ENCODE data around the gene SYTL2. TPM values are rescaled to one million over a fixed set of nuclear protein-coding genes. Genes with fewer than 3 reads are reported as not detected.

The SYTL2 gene
- total RNA-seq, 4 donors from 2014 or later = 140 to 1,280 (median 344) TPM

GRCh38 chr11:85764796-85765195 lies 46.1 kb downstream of the SYTL2 start:
- no peaks in the 10 kb centered on the region for H3K27me3 ChIP-seq
- WGBS, 2 donors (ENCODE audit: low coverage in 1 of 2) = 79 to 89% methylated on average over 4 of the region's 4 CpGs
- in situ Hi-C loops (cut with MboI; ENCODE audit: low pct_ligation_motif_present in 1 of 4, low pct_unique_long_range_greater_than_20kb in 1 of 4, low sequenced_read_pairs in 3 of 4) = no loop called here

GRCh38 chr11:85762226-85762625 lies 48.7 kb downstream of the SYTL2 start:
- TF ChIP-seq EP300 (IDR thresholded peaks at IDR 0.05; ENCODE audit: low read depth) (no peak), POLR2A (IDR thresholded peaks at IDR 0.05) (no peak), POLR2AphosphoS5 (IDR thresholded peaks at IDR 0.05) (no peak)
- TF ChIP-seq, protein P1, sequence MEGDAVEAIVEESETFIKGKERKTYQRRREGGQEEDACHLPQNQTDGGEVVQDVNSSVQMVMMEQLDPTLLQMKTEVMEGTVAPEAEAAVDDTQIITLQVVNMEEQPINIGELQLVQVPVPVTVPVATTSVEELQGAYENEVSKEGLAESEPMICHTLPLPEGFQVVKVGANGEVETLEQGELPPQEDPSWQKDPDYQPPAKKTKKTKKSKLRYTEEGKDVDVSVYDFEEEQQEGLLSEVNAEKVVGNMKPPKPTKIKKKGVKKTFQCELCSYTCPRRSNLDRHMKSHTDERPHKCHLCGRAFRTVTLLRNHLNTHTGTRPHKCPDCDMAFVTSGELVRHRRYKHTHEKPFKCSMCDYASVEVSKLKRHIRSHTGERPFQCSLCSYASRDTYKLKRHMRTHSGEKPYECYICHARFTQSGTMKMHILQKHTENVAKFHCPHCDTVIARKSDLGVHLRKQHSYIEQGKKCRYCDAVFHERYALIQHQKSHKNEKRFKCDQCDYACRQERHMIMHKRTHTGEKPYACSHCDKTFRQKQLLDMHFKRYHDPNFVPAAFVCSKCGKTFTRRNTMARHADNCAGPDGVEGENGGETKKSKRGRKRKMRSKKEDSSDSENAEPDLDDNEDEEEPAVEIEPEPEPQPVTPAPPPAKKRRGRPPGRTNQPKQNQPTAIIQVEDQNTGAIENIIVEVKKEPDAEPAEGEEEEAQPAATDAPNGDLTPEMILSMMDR (IDR thresholded peaks at IDR 0.05) = no peak
- Histone ChIP-seq H3K36me3 (no peaks in the 10 kb centered on the region), H3K9me3 (no peaks in the 10 kb centered on the region), H3K27ac (no peak overlapping the region), H3K4me3 (no peak overlapping the region), H3K27me3 (no peaks in the 10 kb centered on the region), H3K4me1 (peaks cover 0 to 8% (median 5%) of the 10 kb centered on the region in 4 donors)
- intact Hi-C loops (cut with DNase I; ENCODE audit: low total_unique reads) = no loop called here
- in situ Hi-C loops (cut with MboI; ENCODE audit: low pct_ligation_motif_present in 1 of 4, low pct_unique_long_range_greater_than_20kb in 1 of 4, low sequenced_read_pairs in 3 of 4) = no loop called here
- WGBS, 2 donors (ENCODE audit: low coverage in 1 of 2) = 91 to 100% methylated on average over 1 of the region's 1 CpG
- DNase-seq = no peak

More at GRCh38 chr11:85764796-85765195, 46.1 kb downstream of the SYTL2 start:
- Histone ChIP-seq H3K27ac (no peak overlapping the region), H3K4me3 (no peak overlapping the region), H3K9me3 (no peaks in the 10 kb centered on the region), H3K36me3 (no peaks in the 10 kb centered on the region), H3K4me1 (peaks cover 0 to 9% (median 0%) of the 10 kb centered on the region in 4 donors)
- TF ChIP-seq EP300 (IDR thresholded peaks at IDR 0.05; ENCODE audit: low read depth) (no peak), POLR2A (IDR thresholded peaks at IDR 0.05) (no peak), POLR2AphosphoS5 (IDR thresholded peaks at IDR 0.05) (no peak)
- TF ChIP-seq, protein P1 (IDR thresholded peaks at IDR 0.05) = no peak
- DNase-seq = no peak
- intact Hi-C loops (cut with DNase I; ENCODE audit: low total_unique reads) = no loop called here

GRCh38 chr11:85759915-85760314 lies 51.0 kb downstream of the SYTL2 start:
- Histone ChIP-seq H3K4me1 (peaks cover 0 to 22% (median 11%) of the 10 kb centered on the region in 4 donors), H3K27me3 (no peaks in the 10 kb centered on the region), H3K27ac (no peak overlapping the region), H3K9me3 (no peaks in the 10 kb centered on the region), H3K36me3 (no peaks in the 10 kb centered on the region), H3K4me3 (no peak overlapping the region)
- WGBS, 2 donors (ENCODE audit: low coverage in 1 of 2) = 59 to 86% methylated on average over 2 of the region's 2 CpGs
- in situ Hi-C loops (cut with MboI; ENCODE audit: low pct_ligation_motif_present in 1 of 4, low pct_unique_long_range_greater_than_20kb in 1 of 4, low sequenced_read_pairs in 3 of 4) = no loop called here
- no peak for TF ChIP-seq POLR2A (IDR thresholded peaks at IDR 0.05)
- TF ChIP-seq EP300 (IDR thresholded peaks at IDR 0.05; ENCODE audit: low read depth) = no peak
- no peak for TF ChIP-seq POLR2AphosphoS5 (IDR thresholded peaks at IDR 0.05)
- TF ChIP-seq, protein P1 (IDR thresholded peaks at IDR 0.05) = no peak
- intact Hi-C loops (cut with DNase I; ENCODE audit: low total_unique reads) = no loop called here
- DNase-seq = no peak

GRCh38 chr11:85758480-85759039 lies 52.4 kb downstream of the SYTL2 start:
- H3K27ac ChIP-seq = peak overlapping the region in 1 of 4 donors; percentile 69
- H3K9me3 ChIP-seq = no peaks in the 10 kb centered on the region
- 86 to 88% methylated on average over 1 of the region's 1 CpG for WGBS, 2 donors (ENCODE audit: low coverage in 1 of 2)
- no peaks in the 10 kb centered on the region for H3K27me3 ChIP-seq
- in situ Hi-C loops (cut with MboI; ENCODE audit: low pct_ligation_motif_present in 1 of 4, low pct_unique_long_range_greater_than_20kb in 1 of 4, low sequenced_read_pairs in 3 of 4) (no loop called here), intact Hi-C loops (cut with DNase I; ENCODE audit: low total_unique reads) (no loop called here)
- peaks cover 0 to 22% (median 11%) of the 10 kb centered on the region in 4 donors for H3K4me1 ChIP-seq
- H3K36me3 ChIP-seq = no peaks in the 10 kb centered on the region
- TF ChIP-seq POLR2A (IDR thresholded peaks at IDR 0.05) = no peak
- no peak for TF ChIP-seq POLR2AphosphoS5 (IDR thresholded peaks at IDR 0.05)
- TF ChIP-seq, protein P1 (IDR thresholded peaks at IDR 0.05) = no peak
- no peak for TF ChIP-seq EP300 (IDR thresholded peaks at IDR 0.05; ENCODE audit: low read depth)
- no peak for DNase-seq
- no peak overlapping the region for H3K4me3 ChIP-seq
